ENCODE measurements around the gene GALNT9.

DNA sequence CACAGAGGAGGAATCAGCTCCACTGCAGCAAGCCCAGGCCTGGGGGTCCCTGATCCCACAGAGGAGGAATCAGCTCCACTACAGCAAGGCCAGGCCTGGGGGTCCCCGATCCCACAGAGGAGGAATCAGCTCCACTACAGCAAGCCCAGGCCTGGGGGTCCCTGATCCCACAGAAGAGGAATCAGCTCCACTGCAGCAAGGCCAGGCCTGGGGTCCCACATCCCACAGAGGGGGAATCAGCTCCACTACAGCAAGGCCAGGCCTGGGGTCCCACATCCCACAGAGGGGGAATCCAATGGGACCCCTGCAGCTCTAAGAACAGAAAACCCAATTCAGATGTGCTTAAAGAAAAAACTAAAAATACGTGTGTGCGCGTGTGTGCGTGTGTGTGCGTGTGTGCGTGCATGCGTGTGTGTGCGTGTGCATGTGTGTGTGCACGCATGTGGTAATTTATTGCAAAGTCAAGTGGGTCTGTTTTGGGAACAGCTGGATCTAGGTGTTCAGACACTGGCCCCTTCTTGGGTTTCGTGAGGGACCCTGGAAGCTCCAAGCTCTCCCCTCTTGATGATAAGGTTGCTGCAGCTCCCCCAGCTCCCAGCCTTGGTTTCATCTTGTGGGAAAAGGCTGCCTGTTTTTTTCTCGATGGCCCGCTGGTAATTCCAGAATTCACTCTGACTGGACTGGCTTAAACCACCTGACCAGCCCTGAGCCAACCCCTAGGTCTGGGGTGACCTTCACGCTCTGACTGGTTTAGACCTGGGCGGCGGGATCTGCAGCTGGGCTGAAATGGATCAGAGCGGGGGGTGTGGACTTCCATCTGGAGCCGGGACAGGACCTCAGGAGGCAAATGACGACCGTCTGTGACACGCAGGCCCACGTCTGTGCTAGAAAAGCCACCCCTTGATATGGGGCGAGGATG is 47.1 kb downstream of the GALNT9 start:
- TF ChIP-seq, protein P1, sequence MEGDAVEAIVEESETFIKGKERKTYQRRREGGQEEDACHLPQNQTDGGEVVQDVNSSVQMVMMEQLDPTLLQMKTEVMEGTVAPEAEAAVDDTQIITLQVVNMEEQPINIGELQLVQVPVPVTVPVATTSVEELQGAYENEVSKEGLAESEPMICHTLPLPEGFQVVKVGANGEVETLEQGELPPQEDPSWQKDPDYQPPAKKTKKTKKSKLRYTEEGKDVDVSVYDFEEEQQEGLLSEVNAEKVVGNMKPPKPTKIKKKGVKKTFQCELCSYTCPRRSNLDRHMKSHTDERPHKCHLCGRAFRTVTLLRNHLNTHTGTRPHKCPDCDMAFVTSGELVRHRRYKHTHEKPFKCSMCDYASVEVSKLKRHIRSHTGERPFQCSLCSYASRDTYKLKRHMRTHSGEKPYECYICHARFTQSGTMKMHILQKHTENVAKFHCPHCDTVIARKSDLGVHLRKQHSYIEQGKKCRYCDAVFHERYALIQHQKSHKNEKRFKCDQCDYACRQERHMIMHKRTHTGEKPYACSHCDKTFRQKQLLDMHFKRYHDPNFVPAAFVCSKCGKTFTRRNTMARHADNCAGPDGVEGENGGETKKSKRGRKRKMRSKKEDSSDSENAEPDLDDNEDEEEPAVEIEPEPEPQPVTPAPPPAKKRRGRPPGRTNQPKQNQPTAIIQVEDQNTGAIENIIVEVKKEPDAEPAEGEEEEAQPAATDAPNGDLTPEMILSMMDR (IDR thresholded peaks at IDR 0.05): no peak
- TF ChIP-seq EZH2 (IDR thresholded peaks at IDR 0.05; ENCODE audit: borderline replicate concordance, insufficient read depth, low read depth, low read length, poor library complexity, severe bottlenecking): no peak

Data from B cell (primary cell).